ENCODE data around the gene MORC1.

DNA sequence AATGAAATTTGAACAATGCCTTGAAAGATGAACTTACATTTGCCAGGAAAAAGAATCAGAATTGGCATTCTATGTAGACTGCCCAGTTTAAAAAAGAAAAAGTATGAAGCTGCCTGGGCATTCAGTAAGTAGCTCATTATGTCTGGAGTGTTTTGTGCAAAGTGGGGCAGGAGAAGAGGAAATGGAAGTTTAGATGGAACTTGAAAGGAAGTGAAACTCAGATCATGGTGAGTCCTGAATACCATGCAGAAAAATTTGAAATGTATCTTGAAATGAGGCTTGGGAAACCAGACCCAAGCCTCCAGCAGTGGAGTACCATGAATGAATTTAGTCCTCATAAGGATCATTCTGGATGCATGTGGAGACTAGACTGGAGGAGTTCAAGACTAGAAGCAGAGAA is 4.8 kb upstream of the MORC1 start:
- TF ChIP-seq, protein P1, sequence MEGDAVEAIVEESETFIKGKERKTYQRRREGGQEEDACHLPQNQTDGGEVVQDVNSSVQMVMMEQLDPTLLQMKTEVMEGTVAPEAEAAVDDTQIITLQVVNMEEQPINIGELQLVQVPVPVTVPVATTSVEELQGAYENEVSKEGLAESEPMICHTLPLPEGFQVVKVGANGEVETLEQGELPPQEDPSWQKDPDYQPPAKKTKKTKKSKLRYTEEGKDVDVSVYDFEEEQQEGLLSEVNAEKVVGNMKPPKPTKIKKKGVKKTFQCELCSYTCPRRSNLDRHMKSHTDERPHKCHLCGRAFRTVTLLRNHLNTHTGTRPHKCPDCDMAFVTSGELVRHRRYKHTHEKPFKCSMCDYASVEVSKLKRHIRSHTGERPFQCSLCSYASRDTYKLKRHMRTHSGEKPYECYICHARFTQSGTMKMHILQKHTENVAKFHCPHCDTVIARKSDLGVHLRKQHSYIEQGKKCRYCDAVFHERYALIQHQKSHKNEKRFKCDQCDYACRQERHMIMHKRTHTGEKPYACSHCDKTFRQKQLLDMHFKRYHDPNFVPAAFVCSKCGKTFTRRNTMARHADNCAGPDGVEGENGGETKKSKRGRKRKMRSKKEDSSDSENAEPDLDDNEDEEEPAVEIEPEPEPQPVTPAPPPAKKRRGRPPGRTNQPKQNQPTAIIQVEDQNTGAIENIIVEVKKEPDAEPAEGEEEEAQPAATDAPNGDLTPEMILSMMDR (IDR thresholded peaks at IDR 0.05 in 4 of 5, conservative IDR thresholded peaks at IDR 0.05 in 1 of 5) = no peak
- TF ChIP-seq POLR2A (IDR thresholded peaks at IDR 0.05) = no peak

All from gastrocnemius medialis (tissue), 4 donors.